H1 (cell line): Measurements from ENCODE around the gene C13orf42. TPM values are rescaled to one million over a fixed set of nuclear protein-coding genes. Genes with fewer than 3 reads are reported as not detected.

Experiments used
- CTCF ChIA-PET: fragments of 300-600 bp; sonication (Branson Sonifier 250); formaldehyde crosslinking; loops from one replicate; lab custom pipeline; 2021; ENCODE audit not compliant: partially characterized antibody; lab: Charles Lee
- POLR2A ChIA-PET: fragments of 300-600 bp; sonication (Branson Sonifier 250); formaldehyde crosslinking; loops from one replicate; lab custom pipeline; 2021; ENCODE audit warnings: inconsistent platforms; ENCODE audit not compliant: partially characterized antibody; lab: Charles Lee
- DNase-seq, 2 experiments: peaks; one replicate each; pipeline versions ENCODE4 v3.0.0 to v3.0.0-alpha.2; 2010 to 2022; ENCODE audit warnings: low spot score in 2 of 2, low read depth in 1 of 2, mixed read lengths in 1 of 2
- FAIRE-seq: peaks from 2 replicates; lab custom pipeline; 2011; peaks lifted over from hg19 to GRCh38; lab: Jason Lieb, UNC
- H2AFZ ChIP-seq: 2 replicates; pipeline ENCODE4 v1.8.1; 2012; ENCODE audit warnings: low read length, inconsistent platforms
- H2AK5ac ChIP-seq: 2 replicates; pipeline ENCODE4 v1.6.1; 2013; ENCODE audit warnings: low read depth, low read length
- H2BK120ac ChIP-seq: replicated peaks from 2 replicates; pipeline ENCODE3; 2013; ENCODE audit warnings: low read depth, low read length, inconsistent platforms
- H2BK12ac ChIP-seq: 2 replicates; pipeline ENCODE4 v1.6.1; 2013; ENCODE audit warnings: low read depth, low read length
- H2BK15ac ChIP-seq: 2 replicates; pipeline ENCODE4 v1.6.1; 2013; ENCODE audit warnings: low read length
- H2BK20ac ChIP-seq: 2 replicates; pipeline ENCODE4 v1.6.1; 2013; ENCODE audit warnings: low read length
- H2BK5ac ChIP-seq: 2 replicates; pipeline ENCODE4 v1.6.1; 2013; ENCODE audit warnings: low read depth, low read length
- H3K14ac ChIP-seq: 2 replicates; pipeline ENCODE4 v1.6.1; 2013; ENCODE audit warnings: inconsistent platforms; ENCODE audit not compliant: insufficient read length
- H3K18ac ChIP-seq: 2 replicates; pipeline ENCODE4 v1.6.1; 2013; ENCODE audit warnings: low read length; ENCODE audit errors: extremely low read depth
- H3K23ac ChIP-seq: 2 replicates; pipeline ENCODE4 v1.6.1; 2013; ENCODE audit warnings: inconsistent platforms; ENCODE audit not compliant: insufficient read length
- H3K23me2 ChIP-seq: 2 replicates; pipeline ENCODE4 v1.6.1; 2013; ENCODE audit warnings: low read depth, low read length
- H3K27ac ChIP-seq: 2 replicates; pipeline ENCODE4 v1.6.1; 2011; ENCODE audit warnings: low read depth, low read length, inconsistent platforms
- H3K27me3 ChIP-seq, 4 experiments: replicated peaks in 1 of 4; 1 replicate in 1 of 4; 2 replicates in 3 of 4; pipeline versions ENCODE4 v1.6.1 to v1.8.1; 2011 to 2013; ENCODE audit warnings: low read length in 3 of 4, mild to moderate bottlenecking in 3 of 4, inconsistent platforms in 2 of 4, mixed read lengths in 2 of 4, moderate library complexity in 1 of 4; ENCODE audit not compliant: control insufficient read depth in 3 of 4, insufficient read depth in 3 of 4; ENCODE audit errors: extremely low read depth in 1 of 4
- H3K36me3 ChIP-seq, 4 experiments: 2 replicates each; pipeline versions ENCODE4 v1.6.1 to v1.8.1; 2011 to 2013; ENCODE audit warnings: mild to moderate bottlenecking in 4 of 4, low read length in 3 of 4, moderate library complexity in 2 of 4, control low read depth in 1 of 4, inconsistent platforms in 1 of 4; ENCODE audit not compliant: insufficient read depth in 4 of 4, control insufficient read depth in 2 of 4
- H3K4ac ChIP-seq: replicated peaks from 2 replicates; pipeline ENCODE3; 2013; ENCODE audit warnings: low read length, low read depth, mixed read lengths, inconsistent platforms; ENCODE audit not compliant: insufficient read length
- H3K4me1 ChIP-seq, 4 experiments: replicated peaks in 1 of 4; 1 replicate in 1 of 4; 2 replicates in 3 of 4; pipeline versions ENCODE4 v1.6.1 to v1.8.1; 2011 to 2013; ENCODE audit warnings: low read length in 3 of 4, inconsistent platforms in 2 of 4, mixed read lengths in 1 of 4; ENCODE audit not compliant: insufficient read depth in 4 of 4, control insufficient read depth in 3 of 4
- H3K4me2 ChIP-seq, 2 experiments: 2 replicates each; pipeline versions ENCODE4 v1.6.1 to v1.8.1; 2011 to 2013; ENCODE audit warnings: low read depth in 2 of 2, low read length in 2 of 2, control low read depth in 1 of 2, inconsistent platforms in 1 of 2, mild to moderate bottlenecking in 1 of 2; ENCODE audit not compliant: insufficient read depth in 1 of 2
- H3K4me3 ChIP-seq, 4 experiments: fragments of 200-600, 300-600 bp in 1 of 4; sonication (generic), shearing (Covaris generic), sonication (Bioruptor Twin) in 1 of 4; 2 replicates each; pipeline versions ENCODE4 v1.5.1 to v1.8.1; 2011 to 2016; ENCODE audit warnings: low read length in 4 of 4, low read depth in 3 of 4, control low read depth in 2 of 4, inconsistent platforms in 2 of 4, mild to moderate bottlenecking in 2 of 4, mixed read lengths in 1 of 4, moderate library complexity in 1 of 4; ENCODE audit not compliant: insufficient read depth in 2 of 4; ENCODE audit errors: extremely low read depth in 1 of 4
- H3K56ac ChIP-seq: replicated peaks from 2 replicates; pipeline ENCODE3; 2013; ENCODE audit warnings: low read depth, mild to moderate bottlenecking, mixed read lengths, low read length, inconsistent platforms; ENCODE audit not compliant: insufficient read length
- H3K79me1 ChIP-seq: 2 replicates; pipeline ENCODE4 v1.6.1; 2013; ENCODE audit warnings: low read depth, low read length, control low read depth
- H3K79me2 ChIP-seq, 2 experiments: 2 replicates each; pipeline versions ENCODE4 v1.6.1 to v1.8.1; 2012 to 2013; ENCODE audit warnings: low read length in 2 of 2, mild to moderate bottlenecking in 2 of 2, inconsistent platforms in 1 of 2; ENCODE audit not compliant: insufficient read depth in 2 of 2, control insufficient read depth in 1 of 2
- H3K9ac ChIP-seq, 4 experiments: replicated peaks in 1 of 4; 1 replicate in 1 of 4; 2 replicates in 3 of 4; pipeline versions ENCODE4 v1.6.1 to v1.8.1; 2011 to 2013; ENCODE audit warnings: low read depth in 3 of 4, low read length in 3 of 4, control low read depth in 2 of 4, mild to moderate bottlenecking in 2 of 4, moderate library complexity in 2 of 4, inconsistent platforms in 1 of 4; ENCODE audit errors: extremely low read depth in 1 of 4
- H3K9me3 ChIP-seq, 2 experiments: 2 replicates each; pipeline versions ENCODE4 v1.6.1 to v1.8.1; 2012 to 2013; ENCODE audit warnings: mild to moderate bottlenecking in 2 of 2, moderate library complexity in 2 of 2, control low read depth in 1 of 2, inconsistent platforms in 1 of 2, low read depth in 1 of 2, low read length in 1 of 2, mixed read lengths in 1 of 2; ENCODE audit not compliant: insufficient read depth in 2 of 2
- H4K20me1 ChIP-seq, 2 experiments: replicated peaks in 1 of 2; 2 replicates each; pipeline versions ENCODE3 to v1.8.1; 2011 to 2013; ENCODE audit warnings: inconsistent platforms in 2 of 2, low read length in 2 of 2, mild to moderate bottlenecking in 1 of 2; ENCODE audit not compliant: insufficient read depth in 2 of 2, control insufficient read depth in 1 of 2
- H4K5ac ChIP-seq: 2 replicates; pipeline ENCODE4 v1.6.1; 2013; ENCODE audit warnings: low read length, low read depth, mixed read lengths, inconsistent platforms; ENCODE audit not compliant: insufficient read length
- H4K8ac ChIP-seq: 2 replicates; pipeline ENCODE4 v1.8.0; 2013; ENCODE audit warnings: mild to moderate bottlenecking, moderate library complexity, low read length, inconsistent platforms; ENCODE audit not compliant: insufficient read depth; ENCODE audit errors: extremely low read depth
- H4K91ac ChIP-seq: replicated peaks from 2 replicates; pipeline ENCODE3; 2013; ENCODE audit warnings: low read length, mixed read lengths, inconsistent platforms; ENCODE audit not compliant: insufficient read length
- CBX8 ChIP-seq: fragments of 300-800, 300-1000 bp; sonication (generic); IDR thresholded peaks from 2 replicates; pipeline ENCODE4 v1.7.1; 2016; ENCODE audit warnings: low read depth, low read length, borderline replicate concordance
- CREB1 ChIP-seq: IDR thresholded peaks from 2 replicates; pipeline ENCODE4 v1.6.1; 2012; ENCODE audit warnings: inconsistent platforms
- SIN3A ChIP-seq, 2 experiments: IDR thresholded peaks in 1 of 2; conservative IDR thresholded peaks in 1 of 2; 2 replicates each; pipeline ENCODE4 v1.6.1; 2011 to 2012; ENCODE audit warnings: low read length in 2 of 2, improper control_type of control experiment in 1 of 2, low read depth in 1 of 2, mild to moderate bottlenecking in 1 of 2
- WGBS, 2 experiments: shearing (Covaris generic) in 1 of 2; methylation state at CpG; one replicate each; pipeline versions ENCODE4 v1.1.6 to v1.1.7; 2013 to 2015; ENCODE audit warnings: low lambda C conversion rate in 2 of 2, mixed read lengths in 2 of 2, inconsistent platforms in 1 of 2, low coverage in 1 of 2, missing lambda C conversion rate in 1 of 2; ENCODE audit not compliant: insufficient replicate concordance in 2 of 2, insufficient coverage in 1 of 2, insufficient read length in 1 of 2; ENCODE audit errors: extremely low coverage in 1 of 2, missing lambda C conversion rate in 1 of 2; 5-methylcytosine and 5-hydroxymethylcytosine counted together
- polyA plus RNA-seq, 7 experiments: library from polyadenylated mRNA; depleted of rRNA in 3 of 7; stranded (reverse) in 5 of 7; unstranded in 2 of 7; fragments of >200 nt in 5 of 7; fragments of 200-250 nt in 2 of 7; gene quantifications; 1 replicate in 5 of 7; 2 replicates in 1 of 7; 4 replicates in 1 of 7; pipeline versions ENCODE4 v1.2.1 to v1.2.3, GENCODE V29; 2011 to 2013; ENCODE audit warnings: missing spikeins in 2 of 7, mixed read lengths in 2 of 7
- total RNA-seq: library from RNA; stranded (reverse); fragmentation: NEBNext Ultra II Directional; extraction: Animal tissue kit (Norgen Biotek cat#: 25700); gene quantifications from 2 replicates; pipeline ENCODE4 v1.2.1, GENCODE V29; 2021

C13orf42 gene
- total and polyA plus RNA-seq, 2 of the 8 experiments (the other 6 are each of a cell fraction or from before 2014, with no cell fraction given): 9.9 to 10.1 TPM

DNA sequence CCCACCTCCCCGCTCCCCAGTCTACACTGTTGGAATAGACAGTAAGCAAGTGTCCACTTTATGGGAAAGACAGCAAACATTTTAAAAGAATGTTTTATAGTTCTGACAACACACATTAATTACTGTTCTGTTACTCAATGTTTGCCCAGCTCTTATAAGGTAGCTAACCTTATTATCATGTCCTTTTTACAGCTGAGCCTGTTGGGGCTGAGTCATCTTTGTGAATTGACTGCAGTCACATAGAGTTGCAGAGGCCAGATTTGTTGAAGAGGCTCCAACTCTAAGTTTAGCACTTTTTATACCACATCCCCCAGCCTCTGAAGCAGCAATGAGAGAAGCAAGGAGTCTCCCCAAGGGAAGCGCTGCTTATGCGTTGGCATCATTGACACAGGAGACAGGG lies 76.2 kb downstream of the C13orf42 start:
- 100% methylated on average over 3 of the region's 3 CpGs; no CpG with 5 or more reads in 1 of the 2 experiments for WGBS, 2 experiments
- H3K27ac ChIP-seq: no peak overlapping the region
- H3K18ac ChIP-seq: no peak overlapping the region

More for the DNA sequence above, 76.2 kb downstream of the C13orf42 start:
- Histone ChIP-seq H3K27me3 (no peaks in the 10 kb centered on the region), H3K4me2 (no peak overlapping the region), H4K8ac (no peak overlapping the region), H2BK15ac (no peak overlapping the region), H2BK5ac (no peak overlapping the region), H3K79me1 (no peaks in the 10 kb centered on the region), H3K14ac (no peak overlapping the region), H2BK20ac (no peak overlapping the region), H3K4me3 (no peak overlapping the region), H3K23ac (no peak overlapping the region), H3K4me1 (peaks cover 0 to 2% (median 0%) of the 10 kb centered on the region in 4 experiments; a peak in 3 of 7 replicates), H3K23me2 (no peaks in the 10 kb centered on the region), H3K4ac (no peak overlapping the region), H4K20me1 (no peaks in the 10 kb centered on the region), H2AFZ (no peak overlapping the region), H2BK12ac (no peak overlapping the region), H2BK120ac (no peak overlapping the region), H3K56ac (no peak overlapping the region), H3K36me3 (no peaks in the 10 kb centered on the region), H3K9ac (no peak overlapping the region), H4K91ac (no peak overlapping the region), H3K9me3 (no peaks in the 10 kb centered on the region), H2AK5ac (no peak overlapping the region)
- ChIA-PET CTCF (interaction anchor here (1.0 to 3.2 kb wide), 7 partner anchors 9 to 46 kb away, joined by 3 to 24 read pairs (median 3); no protein-coding TSS in a partner anchor), POLR2A (interaction anchor here (1.7 to 2.4 kb wide), 2 partner anchors 10 to 16 kb away, joined by 4 to 5 read pairs; no protein-coding TSS in a partner anchor)
- FAIRE-seq: no peak
- DNase-seq: peak in 1 of 2 experiments; percentile 20
- TF ChIP-seq CREB1 (no peak), SIN3A (conservative IDR thresholded peaks at IDR 0.05 in 1 of 2, IDR thresholded peaks at IDR 0.05 in 1 of 2; ENCODE audit: low read depth in 1 of 2, low read length in 2 of 2) (no peak), CBX8 (no peak)
- TF ChIP-seq, all 59 proteins: peak for 0
- Histone ChIP-seq H3K79me2 (no peaks in the 10 kb centered on the region), H4K5ac (no peak overlapping the region)
